ENCODE data around the gene TSPAN4. TPM values are rescaled to one million over a fixed set of nuclear protein-coding genes. Genes with fewer than 3 reads are reported as not detected.
A peak's percentile ranks its signal among the peaks of the same experiment; 100 is the strongest.

TSPAN4 gene
- total and polyA plus RNA-seq, 2 of the 13 experiments (the other 11 are each of a cell fraction or from before 2014, with no cell fraction given) = 31.7 to 68.3 TPM

- TF ChIP-seq IRF9 (CRISPR knock-in tag; IDR thresholded peaks at IDR 0.05; ENCODE audit: borderline replicate concordance) (0 out of 2 replicates have a peak, but pooled peaks have one; percentile 49), NR2F1 (CRISPR knock-in tag; IDR thresholded peaks at IDR 0.05) (no peak; a peak in 1 of 4 replicates), CHD4 (IDR thresholded peaks at IDR 0.05; ENCODE audit: borderline replicate concordance, low read length) (no peak), ARNT2 (CRISPR knock-in tag; IDR thresholded peaks at IDR 0.05; ENCODE audit: low read depth) (peak; percentile 75), SIX4 (CRISPR knock-in tag; IDR thresholded peaks at IDR 0.05) (peak; percentile 40), RXRB (CRISPR knock-in tag; IDR thresholded peaks at IDR 0.05; ENCODE audit: borderline replicate concordance) (peak; percentile 53; the same call in 1 of the 2 replicates), SAFB2 (CRISPR knock-in tag; IDR thresholded peaks at IDR 0.05; ENCODE audit: borderline replicate concordance, low read depth) (peak; percentile 78; the same call in 1 of the 2 replicates), HMG20B (CRISPR knock-in tag; conservative IDR thresholded peaks at IDR 0.05) (peak; percentile 45; the same call in 1 of the 2 replicates), SATB2 (CRISPR knock-in tag; IDR thresholded peaks at IDR 0.05) (no peak), USF2 (IDR thresholded peaks at IDR 0.05; ENCODE audit: low read depth, low read length) (no peak), USF2 (CRISPR knock-in tag; IDR thresholded peaks at IDR 0.05; ENCODE audit: borderline replicate concordance) (no peak), SIN3B (IDR thresholded peaks at IDR 0.05; ENCODE audit: low read length) (no peak), CAMTA2 (CRISPR knock-in tag; IDR thresholded peaks at IDR 0.05; ENCODE audit: borderline replicate concordance) (no peak), ZNF143 (CRISPR knock-in tag; IDR thresholded peaks at IDR 0.05) (no peak), NR2C2 (CRISPR knock-in tag; IDR thresholded peaks at IDR 0.05; ENCODE audit: borderline replicate concordance) (peak; percentile 58; the same call in 1 of the 2 replicates), MLLT10 (CRISPR knock-in tag; IDR thresholded peaks at IDR 0.05) (no peak), ATF1 (CRISPR knock-in tag; IDR thresholded peaks at IDR 0.05) (no peak), PBX3 (CRISPR knock-in tag; IDR thresholded peaks at IDR 0.05; ENCODE audit: borderline replicate concordance) (no peak), ZNF556 (CRISPR knock-in tag; IDR thresholded peaks at IDR 0.05; ENCODE audit: borderline replicate concordance) (peak; percentile 90; the same call in 1 of the 2 replicates), ZSCAN9 (CRISPR knock-in tag; IDR thresholded peaks at IDR 0.05; ENCODE audit: borderline replicate concordance) (no peak), ATAD3A (CRISPR knock-in tag; IDR thresholded peaks at IDR 0.05) (no peak), ZNF34 (CRISPR knock-in tag; IDR thresholded peaks at IDR 0.05; ENCODE audit: borderline replicate concordance) (peak; percentile 64; the same call in 1 of the 2 replicates), ZNF749 (CRISPR knock-in tag; IDR thresholded peaks at IDR 0.05; ENCODE audit: borderline replicate concordance) (no peak), ZSCAN5A (CRISPR knock-in tag; IDR thresholded peaks at IDR 0.05; ENCODE audit: borderline replicate concordance) (no peak)
Measured at GRCh38 chr11:827146-827896, 15.3 kb upstream of the TSPAN4 start (continued).
